Chondrocyte (in vitro differentiated cells): ENCODE results near the gene SYVN1. TPM values are rescaled to one million over a fixed set of nuclear protein-coding genes. Genes with fewer than 3 reads are reported as not detected.
A peak's percentile ranks its signal among the peaks of the same experiment; 100 is the strongest.

Experiments
- DNase-seq: peaks from one replicate; pipeline ENCODE4 v3.0.0; 2021; ENCODE audit warnings: mixed read lengths, low spot score
- H3K27ac Mint-ChIP-seq: one replicate; pipeline ENCODE4 v1.8.0; 2021; ENCODE audit warnings: mild to moderate bottlenecking, moderate library complexity, mixed read lengths; ENCODE audit not compliant: unreplicated experiment
- H3K27me3 Mint-ChIP-seq: 2 replicates; pipeline ENCODE4 v1.8.0; 2021; ENCODE audit warnings: low read depth, mixed read lengths
- H3K36me3 Mint-ChIP-seq: 2 replicates; pipeline ENCODE4 v1.8.0; 2021; ENCODE audit warnings: low read depth, mixed read lengths
- H3K4me1 Mint-ChIP-seq: 2 replicates; pipeline ENCODE4 v1.8.0; 2021; ENCODE audit warnings: low read depth, mild to moderate bottlenecking, mixed read lengths
- H3K4me3 Mint-ChIP-seq: one replicate; pipeline ENCODE4 v1.8.0; 2021; ENCODE audit warnings: mild to moderate bottlenecking, moderate library complexity, mixed read lengths; ENCODE audit not compliant: unreplicated experiment
- H3K9me3 Mint-ChIP-seq: 2 replicates; pipeline ENCODE4 v1.8.0; 2021; ENCODE audit warnings: low read depth, mixed read lengths
- total RNA-seq: library from RNA; stranded (reverse); gene quantifications from 3 replicates; pipeline ENCODE4 v1.2.1, GENCODE V29; 2021
- TF ChIP-seq, protein P1 (sequence below): fragments of 200-600 bp; sonication (generic); IDR thresholded peaks from 2 replicates; pipeline ENCODE4 v1.5.0; 2021; ENCODE audit warnings: antibody characterized with exemption, mild to moderate bottlenecking, moderate library complexity

SYVN1 gene
- total RNA-seq, 1 donor from 2014 or later = 53.5 TPM

DNA sequence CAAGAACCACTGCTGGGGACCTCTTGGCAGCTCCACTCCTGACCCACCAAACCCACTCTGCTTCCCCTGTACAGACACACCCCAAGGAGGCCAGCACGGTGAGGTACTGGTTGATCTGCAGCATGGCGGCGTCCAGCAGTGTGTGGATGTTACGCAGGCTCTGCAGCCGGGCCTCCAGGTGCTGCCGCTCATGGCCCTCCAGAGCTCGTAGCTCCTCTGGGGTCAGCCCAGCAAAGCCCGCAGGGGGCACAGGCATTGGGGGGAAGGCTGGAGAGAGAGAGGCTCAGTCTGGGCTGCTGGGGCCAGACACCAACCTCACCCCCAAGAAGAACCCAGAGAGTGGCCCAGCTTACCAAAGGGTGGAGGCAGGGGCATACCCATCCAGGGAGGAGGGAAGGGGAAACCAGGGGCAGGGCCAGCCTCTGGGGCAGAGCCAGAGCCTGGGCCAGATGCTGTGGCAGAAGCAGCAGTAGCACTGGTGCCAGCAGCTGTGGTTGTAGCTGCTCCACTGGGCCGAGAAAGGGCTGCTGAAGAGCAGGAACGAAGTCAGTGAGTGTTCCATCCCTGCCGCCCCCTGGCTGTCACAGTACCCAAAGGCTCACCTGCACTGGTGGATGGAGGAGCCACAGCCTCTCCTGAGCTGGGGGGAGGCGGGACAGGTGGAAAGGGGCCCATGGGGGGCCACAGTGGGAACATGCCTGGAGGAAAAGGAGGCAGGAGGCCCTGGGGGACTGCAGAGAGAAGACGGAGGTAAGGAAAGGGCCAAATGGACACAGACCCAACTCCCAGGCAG, 4.5 kb downstream of the SYVN1 start:
- Mint-ChIP-seq H3K36me3 (peaks cover 10% of the 10 kb centered on the region), H3K9me3 (no peaks in the 10 kb centered on the region), H3K4me1 (peaks cover 14% of the 10 kb centered on the region), H3K4me3 (no peak overlapping the region), H3K27me3 (no peaks in the 10 kb centered on the region), H3K27ac (no peak overlapping the region)
- DNase-seq = peak; percentile 86
- TF ChIP-seq, protein P1, sequence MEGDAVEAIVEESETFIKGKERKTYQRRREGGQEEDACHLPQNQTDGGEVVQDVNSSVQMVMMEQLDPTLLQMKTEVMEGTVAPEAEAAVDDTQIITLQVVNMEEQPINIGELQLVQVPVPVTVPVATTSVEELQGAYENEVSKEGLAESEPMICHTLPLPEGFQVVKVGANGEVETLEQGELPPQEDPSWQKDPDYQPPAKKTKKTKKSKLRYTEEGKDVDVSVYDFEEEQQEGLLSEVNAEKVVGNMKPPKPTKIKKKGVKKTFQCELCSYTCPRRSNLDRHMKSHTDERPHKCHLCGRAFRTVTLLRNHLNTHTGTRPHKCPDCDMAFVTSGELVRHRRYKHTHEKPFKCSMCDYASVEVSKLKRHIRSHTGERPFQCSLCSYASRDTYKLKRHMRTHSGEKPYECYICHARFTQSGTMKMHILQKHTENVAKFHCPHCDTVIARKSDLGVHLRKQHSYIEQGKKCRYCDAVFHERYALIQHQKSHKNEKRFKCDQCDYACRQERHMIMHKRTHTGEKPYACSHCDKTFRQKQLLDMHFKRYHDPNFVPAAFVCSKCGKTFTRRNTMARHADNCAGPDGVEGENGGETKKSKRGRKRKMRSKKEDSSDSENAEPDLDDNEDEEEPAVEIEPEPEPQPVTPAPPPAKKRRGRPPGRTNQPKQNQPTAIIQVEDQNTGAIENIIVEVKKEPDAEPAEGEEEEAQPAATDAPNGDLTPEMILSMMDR = no peak

DNA sequence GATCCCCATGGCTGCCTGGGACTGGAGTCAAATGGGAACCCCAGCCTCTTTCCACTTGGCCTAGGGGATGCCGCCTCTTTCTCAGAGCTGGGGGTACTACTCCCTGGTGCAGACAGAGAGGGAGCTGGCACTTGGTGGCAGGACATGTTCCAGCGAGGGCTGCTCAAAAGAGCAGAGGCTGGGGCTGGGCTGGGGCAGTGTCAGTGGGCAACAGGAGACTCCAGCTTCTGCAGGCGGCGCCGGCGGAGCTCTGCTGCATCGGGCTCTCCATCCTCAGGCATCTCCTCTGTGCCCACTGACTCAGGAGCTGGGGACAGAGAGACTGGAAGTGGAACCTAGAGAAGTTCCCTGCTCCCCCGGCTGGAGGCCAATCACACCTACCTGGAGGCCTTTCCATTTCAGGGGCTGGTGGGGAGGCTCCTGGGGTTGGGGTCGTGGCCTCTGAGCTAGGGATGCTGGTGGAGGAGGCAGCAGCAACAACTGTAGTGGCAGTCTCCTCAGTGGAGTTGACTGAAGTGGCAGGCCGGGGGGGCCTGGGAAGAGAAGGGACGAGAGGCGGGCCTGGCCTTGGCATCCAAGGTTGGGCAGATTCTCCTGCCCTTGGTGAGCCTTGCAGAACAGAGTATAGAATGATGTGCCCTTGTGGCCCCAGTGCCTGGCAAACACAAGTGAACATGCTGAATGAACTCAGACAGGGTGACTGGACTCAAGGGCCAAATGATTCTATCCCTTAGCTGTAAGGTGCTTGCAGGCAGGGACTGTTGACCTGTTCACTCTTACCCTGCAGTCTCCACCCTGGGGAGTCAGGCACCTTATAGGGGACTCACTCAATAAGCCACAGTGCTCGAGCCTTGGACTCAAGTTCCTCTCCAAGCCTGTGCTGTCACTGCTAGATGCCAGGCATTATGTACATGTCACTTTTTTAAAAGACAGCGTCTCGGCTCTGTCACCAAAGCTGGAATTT, 5.9 kb downstream of the SYVN1 start:
- H3K27me3 Mint-ChIP-seq = no peaks in the 10 kb centered on the region
- no peaks in the 10 kb centered on the region for H3K9me3 Mint-ChIP-seq
- H3K36me3 Mint-ChIP-seq = peaks cover 10% of the 10 kb centered on the region
- peaks cover 15% of the 10 kb centered on the region for H3K4me1 Mint-ChIP-seq
- no peak overlapping the region for H3K4me3 Mint-ChIP-seq
- H3K27ac Mint-ChIP-seq = peak overlapping the region; percentile 17
- TF ChIP-seq, protein P1 = no peak
- DNase-seq = peak; percentile 93

DNA sequence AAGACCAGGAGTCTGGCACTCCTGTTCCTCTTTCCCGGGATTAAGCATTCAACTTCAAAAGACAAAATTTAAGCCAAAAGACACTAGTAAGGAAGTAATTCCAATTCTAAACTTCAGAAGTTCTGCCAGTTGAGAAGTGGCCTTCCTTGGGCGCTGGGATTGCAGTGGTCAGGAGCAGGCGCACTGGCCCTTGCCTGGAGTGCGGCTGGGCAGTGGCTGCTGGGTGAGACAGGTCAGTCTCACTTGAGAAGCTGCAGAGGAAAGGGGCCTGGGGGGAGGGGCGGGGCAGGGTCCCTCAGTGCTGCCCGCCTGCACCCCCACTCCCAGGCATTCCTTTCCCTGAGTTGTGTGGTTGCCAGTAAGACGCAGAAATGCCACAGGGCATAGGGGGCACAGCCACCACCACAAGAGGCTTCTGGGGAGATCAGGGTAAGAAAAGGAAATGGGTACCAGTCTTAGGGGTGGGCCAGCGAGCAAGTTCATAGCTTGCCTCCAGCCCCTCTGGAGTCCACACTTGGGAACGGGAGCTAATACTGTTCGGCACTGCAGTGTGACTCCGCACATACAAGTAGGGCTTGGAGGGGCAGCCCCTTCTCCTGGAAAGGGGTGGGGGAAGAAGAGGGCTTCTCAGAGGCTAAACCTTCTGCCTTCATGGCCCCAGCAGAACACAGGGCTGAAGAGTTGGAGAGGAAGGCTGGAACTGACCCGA, 6.7 kb downstream of the SYVN1 start:
- Mint-ChIP-seq H3K9me3 (no peaks in the 10 kb centered on the region), H3K27ac (no peak overlapping the region), H3K36me3 (peaks cover 10% of the 10 kb centered on the region), H3K27me3 (no peaks in the 10 kb centered on the region), H3K4me1 (peaks cover 12% of the 10 kb centered on the region), H3K4me3 (no peak overlapping the region)
- TF ChIP-seq, protein P1 = no peak
- peak; percentile 59 for DNase-seq

DNA sequence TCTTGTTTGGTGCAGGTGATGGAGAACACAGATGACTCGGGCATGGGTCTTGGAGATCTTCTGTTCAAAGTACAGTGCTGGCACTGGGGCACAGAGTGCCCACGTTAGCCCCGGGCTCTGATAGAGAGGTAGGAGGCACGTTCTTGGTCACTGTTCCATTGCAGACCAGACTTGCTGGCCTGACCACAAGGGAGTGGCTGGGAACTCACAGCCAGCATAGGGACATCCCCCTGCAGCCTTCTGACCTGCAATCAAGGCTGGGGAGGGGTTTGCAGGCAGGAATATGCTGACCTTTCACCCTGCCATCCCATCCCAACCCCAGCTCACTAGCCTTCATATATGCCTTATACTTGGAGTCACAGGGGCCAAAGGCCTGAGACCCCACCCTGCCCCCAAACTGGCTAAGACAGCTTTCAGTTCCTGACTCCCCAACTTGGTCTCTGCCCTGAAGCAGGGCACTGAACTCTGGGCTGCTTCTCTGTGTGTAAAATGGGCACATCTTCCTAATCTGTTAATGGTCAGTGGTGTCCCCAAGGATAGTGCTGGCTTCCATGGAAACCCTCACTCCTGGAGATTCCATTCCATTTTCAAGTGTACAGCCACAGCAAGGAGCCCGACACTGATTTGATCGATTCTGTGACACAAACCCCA, 7.6 kb downstream of the SYVN1 start:
- peak; percentile 27 for DNase-seq
- H3K27ac Mint-ChIP-seq = peak overlapping the region; percentile 17
- H3K4me1 Mint-ChIP-seq = peaks cover 17% of the 10 kb centered on the region
- TF ChIP-seq, protein P1 = no peak
- no peak overlapping the region for H3K4me3 Mint-ChIP-seq
- peaks cover 12% of the 10 kb centered on the region for H3K36me3 Mint-ChIP-seq
- no peaks in the 10 kb centered on the region for H3K27me3 Mint-ChIP-seq
- H3K9me3 Mint-ChIP-seq = no peaks in the 10 kb centered on the region
